ENCODE measurements around the gene ZFHX3.
"Not testable (repeated sequence)": the region's sequence is repeated elsewhere in the genome, so short reads cannot be mapped to it uniquely, and the experiment has no call there.

GRCh38 chr16:73009710-73010109, 38.2 kb downstream of the ZFHX3 start:
- TF ChIP-seq POLR2AphosphoS5 (IDR thresholded peaks at IDR 0.05; ENCODE audit: borderline replicate concordance, low read depth, low read length); EZH2 (IDR thresholded peaks at IDR 0.05); FOXP2 (optimal IDR thresholded peaks at IDR 0.05; ENCODE audit: control extremely low read depth, extremely low read length, insufficient read depth): not testable (repeated sequence)

All from SK-N-MC (cell line).